Measurements from ENCODE around the gene FGD6. TPM values are rescaled to one million over a fixed set of nuclear protein-coding genes. Genes with fewer than 3 reads are reported as not detected.
A peak's percentile ranks its signal among the peaks of the same experiment; 100 is the strongest.

Gene FGD6
- total RNA-seq (2014; rRNA removed) (14.2 and 14.3 TPM in 2 replicates), Bru-seq, nascent RNA (percentile 79 among the genes with signal in this experiment), BruChase-seq, experiment 1, labeled RNA remaining after a 6-hour chase (percentile 73 among the genes with signal in this experiment), BruChase-seq, experiment 2, labeled RNA remaining after a 2-hour chase (percentile 74 among the genes with signal in this experiment)
- long read RNA-seq, full-length matches to known transcripts, result 14 of 33 reads
- long read RNA-seq, partial matches to known transcripts, result 8 of 33 reads
- long read RNA-seq, other reads (novel, unspliced or antisense), result 11 of 33 reads

- ATAC-seq, result peak; percentile 74
- H3K36me3 ChIP-seq (ENCODE audit: low read depth, low read length), result peaks cover 10% of the 10 kb centered on the region; the same call in 1 of the 2 replicates
- peak within 1 kb of the TSS; percentile 90 for H3K27ac ChIP-seq (ENCODE audit: low read length)
Measured at GRCh38 chr12:95217377-95218149, at the start of gene FGD6, which contains the start of gene VEZT. TSS of gene FGD6 (minus strand) at chr12:95217467. CDS start at chr12:95217240, 227 bp downstream. TSS of gene VEZT (plus strand) at chr12:95217807. CDS start at chr12:95217851, 44 bp downstream.

GRCh38 chr12:95266254-95266653, 49.0 kb upstream of the FGD6 start:
- Histone ChIP-seq H2AFZ (ENCODE audit: low read length) (no peak overlapping the region), H3K27me3 (ENCODE audit: low read length) (no peaks in the 10 kb centered on the region), H4K20me1 (ENCODE audit: low read length) (no peaks in the 10 kb centered on the region; the same call in 1 of the 2 replicates), H3K9me2 (replicated peaks; ENCODE audit: low read length) (no peaks in the 10 kb centered on the region), H3K36me3 (ENCODE audit: low read depth, low read length) (peaks cover 71% of the 10 kb centered on the region), H3F3A (ENCODE audit: low read length, unreplicated experiment) (no peaks in the 10 kb centered on the region), H3K9ac (ENCODE audit: low read length) (no peak overlapping the region), H3K4me3 (ENCODE audit: low read length) (no peak overlapping the region), H3K79me2 (ENCODE audit: low read length) (no peaks in the 10 kb centered on the region), H3K4me1 (ENCODE audit: insufficient read depth, low read length) (peaks cover 13% of the 10 kb centered on the region), H3K9me3 (ENCODE audit: low read length) (no peaks in the 10 kb centered on the region), H3K4me2 (ENCODE audit: low read length) (no peak overlapping the region), H3K27ac (ENCODE audit: low read length) (no peak overlapping the region)
- DNase-seq (no peak), ATAC-seq (no peak)
- CTCF ChIA-PET, result no interaction called here
- TF ChIP-seq CTCF (conservative IDR thresholded peaks at IDR 0.05; ENCODE audit: low read depth, low read length) (no peak), EZH2 (IDR thresholded peaks at IDR 0.05; ENCODE audit: low read length, unreplicated experiment) (no peak), EZH2phosphoT487 (IDR thresholded peaks at IDR 0.05; ENCODE audit: borderline replicate concordance, low read length) (no peak)
- POLR2A ChIA-PET (ENCODE audit: unreplicated experiment), result no interaction called here
- intact Hi-C loops (cut with micrococcal nuclease), result no loop called here
- BruUV-seq (replicated peaks), result no TSS peak

More at GRCh38 chr12:95217377-95218149, at the start of gene FGD6, which contains the start of gene VEZT:
- Histone ChIP-seq H3K27me3 (ENCODE audit: low read length) (no peaks in the 10 kb centered on the region), H3K4me2 (ENCODE audit: low read length) (peak within 1 kb of the TSS; percentile 93), H3K79me2 (ENCODE audit: low read length) (peaks cover 95% of the 10 kb centered on the region), H3K4me1 (ENCODE audit: insufficient read depth, low read length) (peaks cover 53% of the 10 kb centered on the region), H2AFZ (ENCODE audit: low read length) (peak within 1 kb of the TSS; percentile 65), H3K9me2 (replicated peaks; ENCODE audit: low read length) (no peaks in the 10 kb centered on the region), H3F3A (ENCODE audit: low read length, unreplicated experiment) (no peaks in the 10 kb centered on the region), H4K20me1 (ENCODE audit: low read length) (peaks cover 27% of the 10 kb centered on the region), H3K9ac (ENCODE audit: low read length) (peak within 1 kb of the TSS; percentile 92), H3K9me3 (ENCODE audit: low read length) (no peaks in the 10 kb centered on the region), H3K4me3 (ENCODE audit: low read length) (peak within 1 kb of the TSS; percentile 93)
- DNase-seq, result peak; percentile 99
- intact Hi-C loops (cut with micrococcal nuclease), result loop anchor here (1.0 to 2.0 kb wide), 5 partner anchors 49 to 145 kb away; partner anchors contain the start of gene NR2C1
- no TSS peak for BruUV-seq (replicated peaks)
- TF ChIP-seq EZH2phosphoT487 (IDR thresholded peaks at IDR 0.05; ENCODE audit: borderline replicate concordance, low read length) (peak; percentile 91), CTCF (conservative IDR thresholded peaks at IDR 0.05; ENCODE audit: low read depth, low read length) (peak; percentile 64), EZH2 (IDR thresholded peaks at IDR 0.05; ENCODE audit: low read length, unreplicated experiment) (no peak)
- ChIA-PET CTCF (interaction anchor here (0.6 to 1.3 kb wide), 7 partner anchors 45 to 727 kb away, joined by 3 to 16 read pairs (median 4); no protein-coding TSS in a partner anchor), POLR2A (ENCODE audit: unreplicated experiment) (interaction anchor here (0.6 to 1.2 kb wide), 8 partner anchors 25 to 317 kb away, joined by 3 to 8 read pairs (median 5); partner anchors contain the start of gene NDUFA12)
